ENCODE results near the gene GNPTG. TPM values are rescaled to one million over a fixed set of nuclear protein-coding genes. Genes with fewer than 3 reads are reported as not detected.

Gene GNPTG
- total and polyA plus RNA-seq, 2 donors (not counting 3 experiments of a cell fraction or from before 2014, with no cell fraction given): 51.6 to 109 TPM

GRCh38 chr16:1380195-1380594 is 28.5 kb downstream of the GNPTG start:
- no TSS peak for BruUV-seq (replicated peaks)
- peak overlapping the region; percentile 65 for H3K4me2 ChIP-seq (ENCODE audit: insufficient read depth, low read length)
- dilution Hi-C loops (cut with MboI; ENCODE audit: extremely low pct_ligation_motif_present, low sequenced_read_pairs): no loop called here
- no peak for FAIRE-seq
- H3K4me1 ChIP-seq (ENCODE audit: control insufficient read depth, extremely low read depth, insufficient read depth, low read length): peaks cover 12% of the 10 kb centered on the region
- no peaks in the 10 kb centered on the region for H4K20me1 ChIP-seq (replicated peaks; ENCODE audit: control insufficient read depth, extremely low read depth, insufficient read depth, low read length)
- ChIA-PET POLR2A (no interaction called here), CTCF (interaction anchor here (1.0 to 4.3 kb wide), 2 partner anchors 11 to 17 kb away, joined by 3 to 24 read pairs; no protein-coding TSS in a partner anchor)
- peak overlapping the region; percentile 67 for H2AFZ ChIP-seq (ENCODE audit: low read depth, low read length)
- peaks cover 24% of the 10 kb centered on the region for H3K79me2 ChIP-seq (ENCODE audit: control insufficient read depth, insufficient read depth, low read length)
- no peaks in the 10 kb centered on the region for H3K9me3 ChIP-seq (replicated peaks; ENCODE audit: control insufficient read depth, insufficient read depth, low read length)
- no peak for DNase-seq (ENCODE audit: low read depth, low spot score)
- no peak overlapping the region for H3K9ac ChIP-seq (replicated peaks; ENCODE audit: extremely low read depth, insufficient read depth, low read length)
- TF ChIP-seq MAX (IDR thresholded peaks at IDR 0.05; ENCODE audit: insufficient read depth, insufficient read length) (no peak), POLR2AphosphoS5 (IDR thresholded peaks at IDR 0.05; ENCODE audit: insufficient read depth, low read depth, low read length) (no peak), GATA2 (IDR thresholded peaks at IDR 0.05; ENCODE audit: insufficient read depth, insufficient read length, low read depth, low read length) (no peak), POLR2A (IDR thresholded peaks at IDR 0.05; ENCODE audit: low read depth, low read length) (no peak), MYC (IDR thresholded peaks at IDR 0.05; ENCODE audit: low read depth, low read length) (no peak), EZH2 (IDR thresholded peaks at IDR 0.05; ENCODE audit: borderline replicate concordance, low read depth, low read length, severe bottlenecking) (no peak), FOS (IDR thresholded peaks at IDR 0.05; ENCODE audit: borderline replicate concordance, insufficient read depth, low read length) (no peak), CTCF (IDR thresholded peaks at IDR 0.05; ENCODE audit: extremely low read depth in 1 of 2, insufficient read depth in 1 of 2, low read depth in 1 of 2, low read length in 2 of 2) (no peak), JUN (IDR thresholded peaks at IDR 0.05; ENCODE audit: borderline replicate concordance, insufficient read depth, insufficient read length, low read depth) (no peak)
- no peaks in the 10 kb centered on the region for H3K27me3 ChIP-seq (ENCODE audit: control insufficient read depth in 2 of 2, insufficient read depth in 2 of 2, low read length in 2 of 2)
- no peak overlapping the region for H3K4me3 ChIP-seq (replicated peaks in 1 of 3; ENCODE audit: insufficient read depth in 1 of 3, low read depth in 1 of 3, low read length in 3 of 3)
- H3K36me3 ChIP-seq (ENCODE audit: control insufficient read depth in 2 of 2, extremely low read depth in 1 of 2, insufficient read depth in 2 of 2, low read length in 2 of 2): peaks cover 0 to 8% of the 10 kb centered on the region in 2 experiments
- H3K9me1 ChIP-seq (replicated peaks; ENCODE audit: control insufficient read depth, extremely low read depth, insufficient read depth, low read length): no peaks in the 10 kb centered on the region
- intact Hi-C loops (cut with micrococcal nuclease): no loop called here
- no peak overlapping the region for H3K27ac ChIP-seq (ENCODE audit: insufficient read depth, low read depth, low read length)
